Measurements from ENCODE around the gene AQP10.
"Not testable (repeated sequence)": the region's sequence is repeated elsewhere in the genome, so short reads cannot be mapped to it uniquely, and the experiment has no call there.

AQP10 gene

GRCh38 chr1:154324241-154324640 lies 3.3 kb downstream of the AQP10 start:
- DNase-seq (ENCODE audit: low read depth), result no peak

GRCh38 chr1:154324669-154325582 lies 4.0 kb downstream of the AQP10 start, which contains the start of gene ATP8B2:
Gene ATP8B2 (plus strand): TSS chr1:154325525. CDS start chr1:154328142, 2,617 bp downstream.
- DNase-seq (ENCODE audit: low read depth), result peak; percentile 77

- peak; percentile 37 for DNase-seq (ENCODE audit: low read depth)
Measured at GRCh38 chr1:154325583-154326545, 5.0 kb downstream of the AQP10 start.

GRCh38 chr1:154326546-154327465 lies 5.9 kb downstream of the AQP10 start:
- no peak for DNase-seq (ENCODE audit: low read depth)

- no peak for DNase-seq (ENCODE audit: low read depth)
Measured at GRCh38 chr1:154327466-154328317, 6.8 kb downstream of the AQP10 start.

GRCh38 chr1:154328318-154329151 lies 7.6 kb downstream of the AQP10 start:
- peak; percentile 85 for DNase-seq (ENCODE audit: low read depth)

- DNase-seq (ENCODE audit: low read depth), result no peak
Measured at GRCh38 chr1:154329152-154329521, 8.2 kb downstream of the AQP10 start.

- no peak for DNase-seq (ENCODE audit: low read depth)
Measured at GRCh38 chr1:154329551-154330131, 8.7 kb downstream of the AQP10 start.

- no peak for DNase-seq (ENCODE audit: low read depth)
Measured at GRCh38 chr1:154330669-154331068, 9.8 kb downstream of the AQP10 start.

- no peak for DNase-seq (ENCODE audit: low read depth)
Measured at GRCh38 chr1:154334079-154335024, 13.5 kb downstream of the AQP10 start.

GRCh38 chr1:154335025-154335714 lies 14.3 kb downstream of the AQP10 start:
- DNase-seq (ENCODE audit: low read depth), result peak; percentile 87

GRCh38 chr1:154337253-154337894 lies 16.5 kb downstream of the AQP10 start:
- no peak for DNase-seq (ENCODE audit: low read depth)

- no peak for DNase-seq (ENCODE audit: low read depth)
Measured at GRCh38 chr1:154338875-154339274, 18.0 kb downstream of the AQP10 start.

GRCh38 chr1:154341366-154341765 lies 20.5 kb downstream of the AQP10 start:
- not testable (repeated sequence) for DNase-seq (ENCODE audit: low read depth)

- no peak for DNase-seq (ENCODE audit: low read depth)
Measured at GRCh38 chr1:154342132-154342531, 21.2 kb downstream of the AQP10 start.

GRCh38 chr1:154342836-154343472 lies 22.1 kb downstream of the AQP10 start:
- DNase-seq (ENCODE audit: low read depth), result peak; percentile 61
